Kidney tubule cell (primary cell): ENCODE data around the gene AQP11.
A peak's percentile ranks its signal among the peaks of the same experiment; 100 is the strongest.
"Not testable (repeated sequence)": the region's sequence is repeated elsewhere in the genome, so short reads cannot be mapped to it uniquely, and the experiment has no call there.

Source experiments
- DNase-seq: peaks from one replicate; pipeline ENCODE4 v3.0.0-alpha.2; 2018; ENCODE audit warnings: low spot score

AQP11 gene, protein sequence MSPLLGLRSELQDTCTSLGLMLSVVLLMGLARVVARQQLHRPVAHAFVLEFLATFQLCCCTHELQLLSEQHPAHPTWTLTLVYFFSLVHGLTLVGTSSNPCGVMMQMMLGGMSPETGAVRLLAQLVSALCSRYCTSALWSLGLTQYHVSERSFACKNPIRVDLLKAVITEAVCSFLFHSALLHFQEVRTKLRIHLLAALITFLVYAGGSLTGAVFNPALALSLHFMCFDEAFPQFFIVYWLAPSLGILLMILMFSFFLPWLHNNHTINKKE

DNA sequence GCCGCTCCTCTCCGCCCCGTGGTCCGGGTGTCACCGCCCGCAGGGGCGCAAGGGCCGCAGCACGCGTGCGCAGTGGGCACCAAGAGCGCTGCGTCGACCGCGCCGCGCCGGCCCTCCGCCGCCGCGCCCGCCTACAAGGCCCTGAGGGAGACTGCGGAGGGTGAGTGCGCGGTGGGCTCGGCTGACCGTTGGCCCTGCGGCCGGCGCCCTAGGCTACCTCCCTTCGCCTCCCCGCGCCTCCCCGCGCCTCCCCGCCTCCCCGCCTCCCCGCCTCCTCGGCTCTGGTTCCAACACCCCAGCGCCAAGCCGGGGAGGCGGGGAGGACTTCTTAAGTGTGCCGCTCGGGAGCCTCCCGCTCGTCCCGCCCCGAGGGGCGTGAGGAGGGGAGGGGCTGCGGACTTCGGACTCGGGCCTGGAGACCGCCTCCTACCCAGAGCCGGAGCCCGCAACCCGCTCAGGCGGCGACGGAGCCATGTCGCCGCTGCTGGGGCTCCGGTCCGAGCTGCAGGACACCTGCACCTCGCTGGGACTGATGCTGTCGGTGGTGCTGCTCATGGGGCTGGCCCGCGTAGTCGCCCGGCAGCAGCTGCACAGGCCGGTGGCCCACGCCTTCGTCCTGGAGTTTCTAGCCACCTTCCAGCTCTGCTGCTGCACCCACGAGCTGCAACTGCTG, at the start of gene AQP11:
TSS of gene AQP11 (plus strand) at position 433 of the 673 bp plus-strand sequence. CDS start at position 473, 40 bp downstream.
- peak; percentile 85 for DNase-seq

DNA sequence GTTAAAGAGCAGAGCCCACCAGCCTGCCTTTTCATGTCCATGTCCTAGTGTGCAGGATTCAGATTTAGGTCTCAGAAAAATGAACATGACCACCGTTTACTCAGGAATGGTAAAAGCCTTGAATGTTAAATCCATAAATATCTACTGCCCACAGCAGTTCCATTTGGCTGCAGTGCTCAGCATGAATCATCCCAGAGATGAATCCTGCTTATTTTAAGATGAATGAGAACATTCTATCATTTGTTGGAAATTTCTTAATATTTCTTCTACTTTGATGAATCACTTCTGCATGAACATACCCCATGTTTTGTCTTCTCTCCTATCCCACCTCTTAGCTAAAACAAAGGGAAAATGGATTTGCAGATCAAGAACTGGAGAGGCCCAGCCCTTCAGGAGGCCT, 47.5 kb upstream of the AQP11 start:
- DNase-seq: no peak

DNA sequence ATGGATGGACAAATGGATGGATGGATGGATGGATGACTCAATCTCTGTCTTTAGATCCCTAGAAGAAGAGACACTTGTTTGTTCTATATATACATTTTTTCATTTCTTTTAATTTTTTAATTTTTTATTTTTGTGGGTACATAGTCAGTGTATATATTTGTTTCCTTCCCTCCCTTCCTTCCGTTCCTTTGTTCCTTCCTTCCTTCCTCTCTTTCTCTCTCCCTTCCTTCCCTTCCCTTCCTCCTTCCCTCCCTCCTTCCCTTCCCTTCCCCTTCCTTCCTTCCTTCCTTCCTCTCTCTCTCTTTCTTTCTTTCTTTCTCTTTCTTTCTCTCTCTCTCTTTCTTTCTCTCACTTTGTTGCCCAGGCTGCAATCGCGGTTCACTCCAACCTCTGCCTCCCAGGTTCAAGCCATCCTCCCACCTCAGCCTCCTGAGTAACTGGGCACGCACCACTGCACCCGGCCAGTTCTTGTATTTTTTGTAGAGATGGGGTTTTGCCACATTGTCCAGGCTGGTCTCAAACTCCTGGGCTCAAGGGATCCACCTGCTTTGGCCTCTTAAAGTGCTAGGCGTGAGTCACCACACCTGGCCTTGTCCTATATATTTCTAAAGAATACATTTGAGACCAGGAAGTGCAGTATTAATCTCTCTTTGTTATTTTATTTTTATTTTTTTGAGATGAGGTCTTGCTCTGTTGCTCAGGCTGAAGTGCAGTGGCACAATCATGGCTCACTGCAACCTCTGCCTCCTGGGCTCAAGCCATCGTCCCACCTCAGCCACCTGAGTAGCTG, 42.5 kb upstream of the AQP11 start:
- no peak for DNase-seq

DNA sequence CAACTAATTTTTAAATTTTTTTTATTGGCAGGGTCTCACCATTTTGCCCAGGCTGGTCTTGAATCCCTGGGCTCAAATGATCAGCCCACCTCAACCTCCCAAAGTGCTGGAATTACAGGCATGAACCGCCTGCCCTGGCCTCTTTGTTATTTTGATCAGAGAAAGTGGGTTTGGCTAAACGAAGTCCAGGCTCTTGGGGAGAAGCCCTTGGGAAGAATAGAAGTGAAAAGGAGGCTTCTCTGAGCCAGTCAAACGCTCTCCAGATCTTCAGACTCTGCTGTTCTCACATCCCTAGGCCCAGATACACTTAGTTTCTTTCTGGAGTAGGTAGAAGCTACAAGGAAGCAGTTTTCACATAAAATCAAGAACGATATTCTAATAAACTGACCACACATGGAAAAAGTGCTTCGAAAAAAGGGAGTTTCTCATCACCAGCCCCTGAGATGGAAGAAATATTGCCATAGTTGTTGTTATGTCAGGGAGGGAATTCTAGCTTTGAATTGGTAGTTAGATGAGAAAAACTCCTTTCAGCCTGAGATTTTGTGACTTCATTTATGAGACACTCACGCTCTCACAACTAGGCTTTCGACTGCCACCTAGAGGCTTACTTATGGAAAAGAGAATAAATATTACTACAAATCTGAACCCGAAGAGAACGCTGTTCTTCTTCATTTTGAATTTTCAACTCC, 41.7 kb upstream of the AQP11 start:
- DNase-seq: peak; percentile 71

DNA sequence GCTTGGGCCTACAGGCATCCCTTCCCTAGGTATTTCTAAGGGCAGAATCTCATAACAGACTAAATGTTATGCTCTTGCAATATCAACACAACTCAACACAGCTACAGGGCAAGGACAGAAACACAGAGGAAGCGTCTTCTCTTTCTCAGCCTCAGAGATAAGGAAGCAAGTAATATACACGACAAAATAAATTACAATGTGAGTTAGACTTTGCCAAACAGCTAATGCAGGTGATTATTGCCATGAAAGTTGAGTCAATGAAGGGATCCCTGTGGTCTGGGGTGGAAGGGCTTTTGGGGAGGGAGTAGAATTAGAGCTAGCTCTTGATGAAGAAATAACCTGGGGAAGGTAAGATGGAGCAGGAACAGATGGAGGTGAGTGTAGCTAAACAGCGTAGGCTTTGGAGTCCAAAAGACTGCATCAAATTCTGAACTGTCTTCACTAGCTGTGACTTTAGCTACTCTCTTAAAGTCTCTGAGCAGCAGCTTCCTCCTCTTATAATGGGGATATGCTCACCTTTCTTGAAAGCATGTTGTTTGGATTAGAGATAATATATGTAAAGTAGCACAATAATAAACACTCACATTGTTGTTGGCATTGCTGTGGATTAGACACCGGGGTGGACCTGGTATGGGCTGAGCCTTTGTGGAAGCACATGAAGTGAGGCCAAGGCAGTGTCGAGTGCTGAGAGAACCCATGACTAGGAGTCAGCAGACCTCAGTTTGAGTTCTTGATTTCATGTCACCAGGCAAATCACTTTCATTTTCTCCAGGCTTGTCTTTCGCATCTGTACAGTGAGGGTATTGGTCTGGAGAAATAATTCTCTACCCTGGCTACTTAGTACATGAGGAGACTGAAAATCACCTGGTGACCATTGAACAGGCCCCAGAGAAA, 41.0 kb upstream of the AQP11 start:
- no peak for DNase-seq

DNA sequence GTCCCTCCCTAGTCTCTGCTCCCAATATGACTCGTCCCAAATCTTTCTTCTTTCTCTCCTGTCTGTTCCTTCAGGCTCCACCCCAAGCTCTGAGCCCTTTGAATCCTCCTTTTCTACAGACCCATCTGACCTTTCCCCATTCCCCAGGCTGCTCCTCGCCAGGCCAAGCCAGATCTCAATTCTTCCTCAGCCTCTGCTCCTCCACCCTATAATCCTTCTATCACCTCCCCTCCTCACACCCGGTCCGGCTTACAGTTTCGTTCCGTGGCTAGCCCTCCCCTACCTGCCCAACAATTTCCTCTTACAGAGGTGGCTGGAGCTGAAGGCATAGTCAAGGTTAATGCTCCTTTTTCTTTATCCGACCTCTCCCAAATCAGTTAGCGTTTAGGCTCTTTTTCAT, 38.3 kb upstream of the AQP11 start:
- DNase-seq: not testable (repeated sequence)

DNA sequence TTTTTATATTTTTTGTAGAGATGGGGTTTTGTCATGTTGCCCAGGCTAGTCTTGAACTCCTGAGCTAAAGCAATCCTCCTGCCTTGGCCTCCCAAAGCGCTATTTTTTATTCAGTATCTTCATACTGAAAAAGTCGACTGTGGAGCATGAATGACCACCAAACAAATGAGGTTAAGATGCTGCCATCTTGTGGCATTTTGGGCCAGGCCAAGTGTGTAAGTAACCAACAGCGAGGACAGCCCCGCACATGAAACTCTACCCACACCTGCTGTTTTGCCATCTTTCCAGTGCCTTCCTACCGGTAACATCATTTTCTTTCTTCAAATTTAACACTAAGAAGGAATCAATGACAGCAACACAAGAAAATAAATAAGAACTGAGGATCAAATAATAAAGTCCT, 32.2 kb upstream of the AQP11 start:
- peak; percentile 11 for DNase-seq

DNA sequence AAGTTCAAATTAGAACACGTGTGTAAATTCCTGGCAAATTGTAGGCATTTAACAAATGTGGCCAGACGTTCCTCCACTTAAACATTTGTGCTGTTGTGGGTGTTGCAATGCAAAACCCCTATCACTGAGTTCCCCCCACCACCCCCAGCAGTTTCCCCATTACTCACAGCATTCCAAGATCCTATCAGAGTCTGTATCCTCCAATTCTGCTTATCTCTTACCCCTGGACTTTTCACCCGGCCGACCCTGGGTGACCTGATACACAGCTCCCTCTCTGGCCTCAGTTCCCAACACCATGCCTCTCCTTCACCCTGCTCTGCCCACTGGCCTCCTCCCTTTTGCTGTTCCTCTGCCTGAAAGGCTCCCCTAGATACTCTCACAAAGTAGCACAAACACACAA, 31.4 kb upstream of the AQP11 start:
- no peak for DNase-seq

DNA sequence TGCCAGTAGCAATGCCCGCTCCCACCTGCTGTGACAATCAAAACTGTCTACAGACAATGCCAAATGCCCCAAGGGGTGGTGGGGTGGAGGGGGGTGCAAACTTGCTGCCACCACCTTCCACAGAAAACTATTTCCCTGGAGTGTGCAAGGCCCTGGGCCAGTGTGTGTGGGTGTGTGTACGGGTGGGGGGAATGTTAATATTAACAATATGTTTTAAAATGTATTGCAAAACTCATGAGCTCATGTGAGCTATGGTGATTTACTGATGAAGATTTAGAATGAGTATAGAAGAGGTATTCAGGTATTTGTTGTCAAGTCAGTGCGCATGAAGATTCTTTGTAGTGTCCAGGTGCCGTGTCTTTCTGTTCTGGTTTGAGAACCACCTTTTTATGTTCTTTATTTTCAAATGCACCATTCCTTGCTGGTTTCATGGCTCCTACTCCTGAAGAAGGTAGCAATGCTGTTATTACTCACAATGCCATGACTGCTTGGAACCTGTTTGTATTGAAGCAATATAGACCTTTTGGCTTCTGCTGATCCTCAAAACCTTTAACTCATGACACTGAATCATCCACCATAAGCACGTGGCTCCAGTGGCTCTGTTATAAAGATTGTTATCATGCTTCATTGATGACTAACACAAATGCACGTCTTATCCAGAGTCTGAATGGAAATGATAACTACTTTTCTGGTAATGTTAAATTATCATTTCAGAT, 29.9 kb upstream of the AQP11 start:
- peak; percentile 87 for DNase-seq

DNA sequence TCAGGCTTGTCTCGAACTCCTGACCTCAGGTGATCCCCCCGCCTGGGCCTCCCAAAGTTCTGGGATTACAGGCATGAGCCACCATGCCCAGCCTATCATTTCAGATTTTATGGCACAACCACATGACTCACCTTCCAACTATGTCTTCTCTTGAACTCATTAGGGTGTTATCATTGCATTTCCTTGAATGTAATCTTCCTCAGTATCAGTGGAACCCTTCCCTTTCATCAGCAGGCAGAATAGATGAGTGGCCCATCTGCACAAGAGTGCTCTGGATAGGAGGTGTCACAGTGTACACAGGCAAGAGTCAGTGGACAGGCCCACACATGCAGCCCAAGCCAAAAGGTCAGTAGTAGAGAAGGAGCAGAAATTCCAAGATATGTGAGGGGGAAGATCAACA, 29.1 kb upstream of the AQP11 start:
- DNase-seq: peak; percentile 80

DNA sequence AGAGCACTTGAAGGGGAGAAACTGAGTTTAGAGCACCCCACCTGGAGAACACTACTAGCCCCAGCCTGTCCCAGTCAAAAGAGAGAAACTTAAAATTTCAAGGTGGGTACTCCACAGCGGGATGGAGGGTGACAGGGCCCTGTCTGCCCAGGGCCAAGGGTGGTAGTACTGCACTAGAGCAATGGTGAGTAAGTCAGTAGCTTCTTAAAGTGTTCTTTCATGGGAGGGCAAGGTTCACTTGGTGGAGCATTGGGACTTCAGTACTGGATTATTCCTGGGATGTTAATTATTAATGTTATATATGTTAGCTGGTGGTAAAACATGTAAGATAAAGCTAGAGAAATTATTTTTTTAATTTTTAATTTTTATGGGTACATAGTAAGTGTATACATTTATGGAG, 28.5 kb upstream of the AQP11 start:
- DNase-seq: no peak

DNA sequence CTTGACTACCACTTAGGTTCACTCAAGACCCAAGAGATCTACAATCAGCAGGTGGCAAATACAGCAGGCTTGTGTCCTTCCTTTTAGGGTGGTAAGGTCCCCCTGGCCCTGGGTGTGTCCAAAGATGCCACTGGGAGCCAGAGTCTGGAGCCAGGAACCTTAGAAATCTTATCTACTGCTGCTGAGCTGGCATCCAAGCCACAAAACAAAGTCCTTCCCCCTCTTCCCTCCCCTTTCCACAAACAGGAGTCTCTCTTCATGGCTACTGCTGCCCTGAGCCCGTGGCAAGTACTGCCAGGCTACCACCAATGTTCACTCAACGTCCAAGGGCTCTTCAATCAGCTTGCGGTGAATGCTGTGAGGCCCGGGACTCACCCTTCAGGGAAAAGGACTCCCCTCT, 21.4 kb upstream of the AQP11 start:
- no peak for DNase-seq

DNA sequence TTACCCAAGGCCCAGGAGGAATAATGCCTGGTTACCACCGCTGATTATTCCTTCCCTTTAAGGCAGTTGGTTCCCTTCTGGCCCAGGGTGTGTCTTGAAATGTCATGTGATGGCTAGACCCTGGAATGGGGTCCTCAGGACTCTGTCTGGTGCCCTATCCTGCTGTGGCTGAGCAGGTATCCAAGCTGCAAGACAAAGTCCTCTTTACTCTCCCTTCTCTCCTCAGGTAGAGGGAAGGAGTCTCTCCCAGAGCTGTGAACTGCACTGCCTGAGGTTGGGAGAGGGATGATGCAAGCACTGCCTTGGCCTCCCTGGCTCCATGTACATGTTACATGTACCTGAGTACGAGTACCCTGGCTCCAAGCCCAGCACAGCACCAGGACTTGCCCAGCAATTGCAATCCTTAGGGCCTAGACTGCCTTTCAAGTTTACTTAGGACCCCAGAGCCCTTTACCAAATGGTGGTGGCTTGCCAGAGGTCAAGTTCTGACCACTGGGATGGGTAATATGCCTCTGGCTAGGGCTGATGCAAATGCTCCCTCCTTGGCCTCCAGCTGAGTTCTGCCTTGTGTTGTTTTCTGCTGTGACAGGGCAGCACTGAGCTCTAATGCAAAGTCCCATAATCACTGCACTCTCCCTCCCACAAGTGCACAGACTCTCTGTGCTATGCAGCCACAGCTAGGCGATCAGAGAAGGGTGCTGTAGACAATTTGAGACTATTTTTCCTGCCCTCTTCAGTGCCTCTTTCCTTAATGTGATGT, 20.7 kb upstream of the AQP11 start:
- DNase-seq: no peak

DNA sequence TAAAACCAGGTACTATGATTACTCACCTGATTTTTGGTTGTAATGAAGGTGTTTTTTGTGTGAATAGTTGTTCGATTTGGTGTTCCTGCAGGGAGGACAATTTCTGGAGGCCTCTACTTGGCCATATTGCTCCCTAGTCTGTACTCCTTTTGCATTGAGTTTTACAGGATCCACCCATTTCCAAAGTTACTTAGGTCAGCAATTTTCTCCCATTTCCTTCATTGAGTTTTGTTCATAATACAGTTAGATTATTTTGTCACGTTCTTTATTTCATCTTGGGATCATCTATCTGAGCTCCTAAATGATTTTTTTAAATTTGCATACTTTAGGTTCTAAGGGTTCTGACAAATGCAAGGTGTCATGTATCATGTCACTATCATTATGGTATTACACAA, 20.1 kb upstream of the AQP11 start:
- no peak for DNase-seq

DNA sequence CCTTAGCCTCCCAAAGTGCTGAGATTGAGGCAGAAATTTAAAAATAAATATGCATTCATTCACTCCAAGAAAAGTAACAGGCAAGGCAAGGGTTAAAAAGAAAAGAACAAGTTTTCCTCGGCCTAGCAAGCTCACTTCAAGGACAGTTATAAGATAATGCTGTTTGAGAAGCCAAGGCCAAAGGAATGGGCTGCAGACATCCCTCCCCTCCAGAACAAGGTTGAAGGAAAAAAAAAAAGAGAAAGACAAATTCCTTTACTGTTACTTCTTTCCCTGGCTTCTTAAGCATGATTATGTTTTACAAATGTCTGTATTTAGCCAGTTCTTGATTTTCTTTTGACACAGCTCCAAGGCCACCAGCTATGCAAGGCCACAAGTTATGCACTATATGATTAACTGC, 18.9 kb upstream of the AQP11 start:
- not testable (repeated sequence) for DNase-seq

DNA sequence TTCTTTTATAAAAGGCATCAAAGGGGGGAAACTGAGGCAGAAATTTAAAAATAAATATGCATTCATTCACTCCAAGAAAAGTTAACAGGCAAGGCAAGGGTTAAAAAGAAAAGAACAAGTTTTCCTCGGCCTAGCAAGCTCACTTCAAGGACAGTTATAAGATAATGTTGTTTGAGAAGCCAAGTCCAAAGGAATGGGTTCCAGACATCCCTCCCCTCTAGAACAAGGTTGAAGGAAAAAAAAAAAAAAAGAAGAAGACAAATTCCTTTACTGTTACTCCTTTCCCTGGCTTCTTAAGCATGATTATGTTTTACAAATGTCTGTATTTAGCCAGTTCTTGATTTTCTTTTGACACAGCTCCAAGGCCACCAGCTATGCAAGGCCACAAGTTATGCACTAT, 14.3 kb upstream of the AQP11 start:
- DNase-seq: not testable (repeated sequence)

DNA sequence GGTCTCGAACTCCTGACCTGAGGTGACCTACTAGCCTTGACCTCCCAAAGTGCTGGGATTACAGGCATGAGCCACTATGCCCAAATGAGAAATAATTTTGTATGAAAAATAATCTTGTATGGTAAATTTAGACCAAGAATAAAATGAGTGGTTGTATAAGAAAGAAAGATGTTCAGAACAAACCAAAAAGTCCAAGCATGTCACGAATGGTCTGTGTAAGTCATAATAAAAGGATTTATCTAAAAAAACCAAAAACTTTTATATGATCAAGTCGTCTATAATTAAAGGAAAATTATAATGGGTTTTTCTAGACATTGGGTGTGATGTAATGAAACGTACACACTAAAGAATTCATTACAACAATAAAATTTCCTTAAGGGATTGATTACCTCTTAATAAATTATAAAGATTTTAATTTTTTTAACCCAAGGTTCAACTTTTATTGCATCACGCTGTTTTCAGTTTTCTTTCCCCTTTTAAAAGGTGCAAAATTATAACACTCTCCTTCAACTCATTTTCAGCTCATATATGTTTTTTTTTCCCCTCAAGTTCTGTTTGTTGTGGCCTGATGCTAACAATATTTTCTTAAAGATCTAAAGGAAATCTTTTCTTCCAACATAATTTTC, 8.9 kb upstream of the AQP11 start:
- peak; percentile 15 for DNase-seq

DNA sequence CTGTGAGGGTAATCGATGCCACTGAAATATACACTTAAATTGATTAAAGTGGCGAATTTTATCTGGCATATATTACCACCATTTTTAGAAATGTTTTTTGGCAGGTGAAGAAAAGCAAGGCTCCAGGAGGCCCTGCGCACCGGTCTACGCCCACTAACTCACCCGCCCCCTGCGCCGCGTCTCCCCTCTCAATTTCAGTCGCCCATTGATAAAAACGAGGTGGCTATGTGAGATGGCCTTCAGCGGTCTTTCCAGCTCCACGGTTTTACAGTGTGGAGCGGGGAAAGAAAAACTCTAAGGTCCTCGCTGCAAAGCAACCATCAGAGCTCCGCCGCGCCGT, 602 bp upstream of the AQP11 start:
- DNase-seq: no peak

DNA sequence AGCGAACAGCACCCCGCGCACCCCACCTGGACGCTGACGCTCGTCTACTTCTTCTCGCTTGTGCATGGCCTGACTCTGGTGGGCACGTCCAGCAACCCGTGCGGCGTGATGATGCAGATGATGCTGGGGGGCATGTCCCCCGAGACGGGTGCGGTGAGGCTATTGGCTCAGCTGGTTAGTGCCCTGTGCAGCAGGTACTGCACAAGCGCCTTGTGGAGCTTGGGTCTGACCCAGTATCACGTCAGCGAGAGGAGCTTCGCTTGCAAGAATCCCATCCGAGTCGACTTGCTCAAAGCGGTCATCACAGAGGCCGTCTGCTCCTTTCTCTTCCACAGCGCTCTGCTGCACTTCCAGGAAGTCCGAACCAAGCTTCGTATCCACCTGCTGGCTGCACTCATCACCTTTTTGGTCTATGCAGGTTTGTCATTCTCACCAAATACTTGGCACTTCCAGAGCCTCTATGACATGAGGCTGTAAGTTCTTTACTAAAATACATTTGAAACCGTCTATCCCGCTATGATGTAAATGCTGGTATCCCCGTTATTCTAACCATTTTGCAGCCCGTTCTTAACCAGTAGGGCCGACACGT, 535 bp downstream of the AQP11 start:
- peak; percentile 70 for DNase-seq
